SJSA1 (cell line): Measurements from ENCODE around the gene SIPA1L3. TPM values are rescaled to one million over a fixed set of nuclear protein-coding genes. Genes with fewer than 3 reads are reported as not detected.

Experiments
- DNase-seq, 2 experiments: peaks; one replicate each; pipeline ENCODE4 v3.0.0-alpha.2; 2015 to 2020; ENCODE audit warnings: low spot score in 2 of 2, low read depth in 1 of 2
- H3K27ac ChIP-seq: fragments of 250-450 bp; sonication (Bioruptor Pico); 2 replicates; pipeline ENCODE4 v1.5.1; 2020; ENCODE audit warnings: mild to moderate bottlenecking, moderate library complexity
- H3K27me3 ChIP-seq: fragments of 250-450 bp; sonication (Bioruptor Pico); replicated peaks from 2 replicates; pipeline ENCODE4 v1.5.1; 2020; ENCODE audit warnings: mild to moderate bottlenecking, moderate library complexity
- H3K36me3 ChIP-seq: fragments of 250-450 bp; sonication (Bioruptor Pico); 2 replicates; pipeline ENCODE4 v1.5.1; 2020; ENCODE audit warnings: mild to moderate bottlenecking
- H3K4me1 ChIP-seq: fragments of 250-450 bp; sonication (Bioruptor Pico); replicated peaks from 2 replicates; pipeline ENCODE4 v1.6.1; 2021; ENCODE audit warnings: mild to moderate bottlenecking
- H3K4me3 ChIP-seq: fragments of 250-450 bp; sonication (Bioruptor Pico); 2 replicates; pipeline ENCODE4 v1.5.1; 2020; ENCODE audit warnings: mild to moderate bottlenecking
- H3K9me3 ChIP-seq: fragments of 250-450 bp; sonication (Bioruptor Pico); replicated peaks from 2 replicates; pipeline ENCODE4 v1.5.1; 2020; ENCODE audit warnings: mild to moderate bottlenecking
- total RNA-seq: library from RNA; depleted of rRNA; stranded (reverse); fragments of >200 nt; shearing (Covaris generic); gene quantifications from 2 replicates; pipeline ENCODE4 v1.2.3, GENCODE V29; 2014

The SIPA1L3 gene
- total RNA-seq, 1 experiment from 2014 or later: 9.3 TPM

DNA sequence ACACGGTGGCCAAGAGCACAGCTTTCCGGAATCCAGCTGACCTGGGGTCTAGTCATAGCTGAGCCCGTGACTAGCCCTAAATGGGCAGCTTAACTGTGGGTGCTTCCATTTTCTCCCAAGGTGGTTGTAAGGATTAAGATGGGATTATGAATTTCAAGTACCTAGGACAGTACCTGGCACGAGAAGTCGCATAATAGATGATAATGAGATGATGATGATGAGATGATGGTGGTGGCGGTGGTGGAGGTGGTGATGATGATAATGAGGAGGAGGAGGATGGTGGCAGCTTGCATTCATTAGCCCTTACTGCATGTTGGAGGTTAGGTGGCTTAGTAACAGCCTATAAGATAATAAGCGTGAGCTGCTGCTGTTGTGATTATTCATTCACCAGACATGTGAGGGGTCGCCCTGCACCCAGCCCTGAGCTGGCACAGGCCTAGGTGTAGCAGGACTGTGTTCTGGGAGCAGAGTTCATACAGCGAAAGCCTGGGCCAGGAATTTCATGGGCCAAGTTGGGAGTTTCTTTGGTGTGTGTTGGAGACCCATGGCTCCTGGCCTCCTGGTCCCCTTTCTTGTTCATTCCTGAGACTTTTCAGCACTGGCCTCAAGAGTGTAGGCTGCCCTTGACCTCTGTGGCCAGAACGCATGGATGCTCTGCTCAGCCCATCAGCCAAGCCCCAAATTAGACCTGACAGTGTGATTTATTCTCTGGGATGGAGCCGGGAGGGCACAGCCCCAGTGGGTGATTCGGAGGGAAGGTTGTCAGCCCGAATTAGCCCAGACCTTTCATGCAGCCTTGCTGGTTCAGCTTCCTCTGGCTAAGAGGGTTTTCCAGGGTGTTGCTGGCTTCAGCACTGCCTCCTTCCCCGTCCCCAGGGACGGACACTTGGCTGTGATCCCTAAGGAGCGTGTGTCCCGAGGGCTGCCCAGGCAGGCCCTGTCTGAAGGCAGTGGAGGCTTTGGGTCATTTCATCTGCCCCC is 128.8 kb downstream of the SIPA1L3 start:
- H3K36me3 ChIP-seq: 0 out of 2 replicates have a peak, but pooled peaks cover 3% of the 10 kb centered on the region
- DNase-seq: no peak
- no peak overlapping the region for H3K4me3 ChIP-seq
- H3K4me1 ChIP-seq: peaks cover 18% of the 10 kb centered on the region; the same call in 1 of the 2 replicates
- no peaks in the 10 kb centered on the region for H3K9me3 ChIP-seq
- H3K27me3 ChIP-seq: no peaks in the 10 kb centered on the region
- H3K27ac ChIP-seq: no peak overlapping the region

- no peaks in the 10 kb centered on the region for H3K27me3 ChIP-seq
- H3K36me3 ChIP-seq: no peaks in the 10 kb centered on the region
- no peak for DNase-seq
- no peak overlapping the region for H3K27ac ChIP-seq
- H3K4me3 ChIP-seq: no peak overlapping the region
- no peaks in the 10 kb centered on the region for H3K9me3 ChIP-seq
- peaks cover 14% of the 10 kb centered on the region; the same call in 1 of the 2 replicates for H3K4me1 ChIP-seq
Observed at GRCh38 chr19:38036707-38037611, 130.0 kb downstream of the SIPA1L3 start.

- peak in 1 of 2 experiments; percentile 57 for DNase-seq
- Histone ChIP-seq H3K27me3 (no peaks in the 10 kb centered on the region), H3K36me3 (no peaks in the 10 kb centered on the region), H3K27ac (peak overlapping the region; percentile 79), H3K9me3 (no peaks in the 10 kb centered on the region), H3K4me1 (peaks cover 14% of the 10 kb centered on the region; the same call in 1 of the 2 replicates), H3K4me3 (no peak overlapping the region)
Observed at GRCh38 chr19:38039966-38040365, 133.0 kb downstream of the SIPA1L3 start.

- Histone ChIP-seq H3K9me3 (no peaks in the 10 kb centered on the region), H3K4me1 (peaks cover 5% of the 10 kb centered on the region; the same call in 1 of the 2 replicates), H3K27me3 (no peaks in the 10 kb centered on the region), H3K4me3 (no peak overlapping the region), H3K36me3 (no peaks in the 10 kb centered on the region), H3K27ac (no peak overlapping the region)
- no peak for DNase-seq
Observed at GRCh38 chr19:38042132-38042531, 135.1 kb downstream of the SIPA1L3 start.

DNA sequence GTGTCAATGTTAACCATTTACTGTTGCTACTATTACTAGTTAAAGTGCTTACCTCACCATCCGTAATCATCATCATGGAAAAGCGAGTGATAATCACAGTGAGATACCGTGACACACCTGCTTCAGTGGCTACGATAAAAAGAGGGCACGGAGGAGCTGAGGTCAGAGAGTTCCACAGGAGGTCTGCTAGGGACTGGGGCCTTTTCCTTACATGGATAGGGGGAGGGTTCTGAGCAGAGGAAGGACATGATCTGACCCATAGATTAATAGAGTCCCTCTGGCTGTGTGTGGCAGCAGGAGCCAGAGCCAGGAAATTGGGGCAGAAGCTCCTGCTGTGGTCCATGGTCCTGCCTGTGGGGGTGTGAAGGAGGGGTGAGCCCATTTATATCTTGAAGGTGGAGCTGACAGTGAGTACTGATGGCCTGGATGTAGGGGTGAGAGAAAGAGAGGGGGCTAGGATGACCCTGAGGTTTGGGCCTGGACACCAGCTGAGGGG is 136.7 kb downstream of the SIPA1L3 start:
- no peaks in the 10 kb centered on the region for H3K9me3 ChIP-seq
- no peak overlapping the region for H3K4me3 ChIP-seq
- no peaks in the 10 kb centered on the region for H3K27me3 ChIP-seq
- no peak overlapping the region for H3K27ac ChIP-seq
- DNase-seq: no peak
- peaks cover 11% of the 10 kb centered on the region for H3K4me1 ChIP-seq
- no peaks in the 10 kb centered on the region; the same call in 1 of the 2 replicates for H3K36me3 ChIP-seq

DNA sequence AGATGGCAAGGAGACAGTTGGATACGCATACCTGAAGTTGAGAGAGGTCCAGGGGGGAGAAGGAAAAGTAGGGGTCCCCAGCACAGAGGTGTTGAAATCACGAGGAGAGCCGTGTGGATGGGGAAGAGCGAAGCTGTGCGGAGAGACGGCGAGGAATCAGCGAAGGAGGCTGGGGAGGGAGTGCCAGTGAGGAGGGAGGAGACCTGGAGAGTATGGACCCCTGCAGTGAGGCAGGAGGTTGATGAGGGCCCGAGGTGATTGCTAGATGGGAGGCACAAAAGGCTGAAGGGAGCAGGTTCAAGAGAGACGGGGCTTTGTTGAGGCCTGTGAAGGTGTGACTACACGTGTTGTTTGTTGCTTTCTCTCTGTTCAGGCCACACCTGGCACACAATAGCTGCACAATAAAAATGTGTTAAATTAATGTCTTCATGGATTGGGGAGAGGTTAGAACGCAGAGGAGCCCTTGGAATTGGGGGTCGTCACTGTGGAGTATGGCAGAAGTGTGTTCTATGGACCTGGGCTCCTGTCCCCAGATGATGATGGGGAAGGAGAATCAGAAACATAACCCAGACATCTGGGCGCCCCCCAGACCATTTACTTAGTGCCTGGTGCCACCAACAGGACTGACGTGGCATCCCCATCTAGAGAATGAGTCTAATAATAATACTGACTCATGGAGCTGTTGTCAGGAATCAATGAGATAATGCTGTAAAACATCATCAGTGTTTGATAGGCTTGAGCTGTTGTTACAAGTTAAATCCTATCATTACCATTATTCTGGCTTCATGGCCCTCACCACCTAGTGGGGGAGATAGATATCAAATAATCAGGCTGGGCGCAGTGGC is 137.5 kb downstream of the SIPA1L3 start:
- Histone ChIP-seq H3K36me3 (no peaks in the 10 kb centered on the region; the same call in 1 of the 2 replicates), H3K4me3 (no peak overlapping the region), H3K4me1 (peaks cover 18% of the 10 kb centered on the region), H3K27ac (no peak overlapping the region), H3K27me3 (no peaks in the 10 kb centered on the region), H3K9me3 (no peaks in the 10 kb centered on the region)
- DNase-seq: no peak

DNA sequence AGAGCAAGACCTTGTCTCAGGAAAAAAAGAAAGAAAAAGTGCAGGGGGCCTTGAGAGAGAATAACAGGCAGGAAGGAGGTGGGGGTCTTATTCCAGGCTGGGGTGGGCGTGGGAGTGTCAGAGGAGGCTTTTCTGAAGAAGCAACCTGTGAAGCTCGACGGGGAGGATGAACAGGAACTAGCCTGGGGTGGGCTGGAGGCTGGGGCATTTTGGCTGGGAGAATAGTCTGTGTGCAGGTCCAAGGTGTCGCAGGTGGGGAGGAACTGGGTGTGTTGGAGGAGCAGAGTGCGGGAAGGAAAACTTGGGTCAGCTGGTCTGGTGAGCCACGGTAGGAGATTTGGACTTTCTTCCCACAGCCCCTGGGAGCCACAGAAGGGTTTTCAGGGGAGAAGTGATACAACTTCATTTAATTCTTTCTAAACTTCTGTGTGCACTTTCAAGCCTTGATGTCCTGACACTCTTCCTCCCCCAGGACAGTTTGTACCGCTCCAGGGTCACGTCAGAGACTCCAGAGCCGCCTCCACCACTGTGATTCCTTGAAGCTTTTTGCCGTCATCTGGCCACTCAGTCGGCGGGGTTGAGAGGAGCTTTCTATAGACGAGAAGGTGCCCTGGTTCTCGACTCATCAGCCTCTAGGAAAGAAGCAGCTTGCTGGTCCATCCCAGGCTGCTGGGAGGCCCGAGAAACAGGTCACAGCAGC is 138.7 kb downstream of the SIPA1L3 start:
- H3K27me3 ChIP-seq: no peaks in the 10 kb centered on the region
- H3K9me3 ChIP-seq: no peaks in the 10 kb centered on the region
- H3K4me1 ChIP-seq: peaks cover 15% of the 10 kb centered on the region
- DNase-seq: no peak
- no peak overlapping the region for H3K4me3 ChIP-seq
- no peak overlapping the region for H3K27ac ChIP-seq
- H3K36me3 ChIP-seq: no peaks in the 10 kb centered on the region; the same call in 1 of the 2 replicates

- H3K9me3 ChIP-seq: no peaks in the 10 kb centered on the region
- no peaks in the 10 kb centered on the region for H3K27me3 ChIP-seq
- H3K4me1 ChIP-seq: peaks cover 15% of the 10 kb centered on the region
- no peak for DNase-seq
- no peaks in the 10 kb centered on the region; the same call in 1 of the 2 replicates for H3K36me3 ChIP-seq
- no peak overlapping the region for H3K4me3 ChIP-seq
- no peak overlapping the region for H3K27ac ChIP-seq
Observed at GRCh38 chr19:38046254-38047048, 139.4 kb downstream of the SIPA1L3 start.

GRCh38 chr19:38047049-38047438 is 140.0 kb downstream of the SIPA1L3 start:
- H3K4me1 ChIP-seq: peaks cover 15% of the 10 kb centered on the region
- no peaks in the 10 kb centered on the region for H3K27me3 ChIP-seq
- H3K36me3 ChIP-seq: no peaks in the 10 kb centered on the region; the same call in 1 of the 2 replicates
- H3K4me3 ChIP-seq: no peak overlapping the region
- no peak for DNase-seq
- H3K27ac ChIP-seq: no peak overlapping the region
- H3K9me3 ChIP-seq: no peaks in the 10 kb centered on the region

DNA sequence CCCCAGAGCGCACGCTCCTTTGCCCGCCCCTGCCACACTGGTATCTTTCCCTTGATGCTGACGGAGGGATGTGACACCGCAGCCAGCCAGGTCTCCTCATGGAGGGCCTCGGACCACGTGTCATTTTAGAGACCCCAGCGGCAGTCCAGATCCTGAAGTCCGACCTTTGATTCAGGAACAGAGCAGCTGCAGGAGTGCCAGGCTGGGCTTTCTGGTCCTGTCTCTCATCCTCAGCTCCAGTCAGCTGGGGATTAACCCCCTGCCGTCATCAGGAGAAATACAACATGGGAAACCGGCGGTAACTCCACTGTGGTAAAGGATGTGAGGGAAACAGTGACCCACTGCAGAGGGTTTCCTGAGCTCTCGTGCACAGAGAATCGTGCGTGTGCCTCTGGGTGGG is 140.6 kb downstream of the SIPA1L3 start:
- H3K27ac ChIP-seq: no peak overlapping the region
- H3K4me3 ChIP-seq: no peak overlapping the region
- no peaks in the 10 kb centered on the region; the same call in 1 of the 2 replicates for H3K36me3 ChIP-seq
- H3K9me3 ChIP-seq: no peaks in the 10 kb centered on the region
- H3K4me1 ChIP-seq: peaks cover 15% of the 10 kb centered on the region
- no peaks in the 10 kb centered on the region for H3K27me3 ChIP-seq
- DNase-seq: no peak

- H3K9me3 ChIP-seq: no peaks in the 10 kb centered on the region
- DNase-seq: peak in 1 of 2 experiments; percentile 52
Observed at GRCh38 chr19:38049105-38049649, 142.2 kb downstream of the SIPA1L3 start.

More at GRCh38 chr19:38049105-38049649, 142.2 kb downstream of the SIPA1L3 start:
- peak overlapping the region; percentile 63 for H3K27ac ChIP-seq
- H3K27me3 ChIP-seq: no peaks in the 10 kb centered on the region
- H3K4me3 ChIP-seq: no peak overlapping the region
- H3K4me1 ChIP-seq: peaks cover 15% of the 10 kb centered on the region
- H3K36me3 ChIP-seq: no peaks in the 10 kb centered on the region; the same call in 1 of the 2 replicates
